ENCODE results near the gene TMCO1.

The TMCO1 gene

GRCh38 chr1:165699577-165699976 lies 69.1 kb downstream of the TMCO1 start:
- H3K4me3 ChIP-seq (replicated peaks in 1 of 2; ENCODE audit: low read depth in 2 of 2, low read length in 2 of 2), result no peak overlapping the region
- DNase-seq (ENCODE audit: low read depth in 2 of 2), result no peak
- no peak for TF ChIP-seq CTCF (IDR thresholded peaks at IDR 0.05; ENCODE audit: low read depth, low read length)

DNA sequence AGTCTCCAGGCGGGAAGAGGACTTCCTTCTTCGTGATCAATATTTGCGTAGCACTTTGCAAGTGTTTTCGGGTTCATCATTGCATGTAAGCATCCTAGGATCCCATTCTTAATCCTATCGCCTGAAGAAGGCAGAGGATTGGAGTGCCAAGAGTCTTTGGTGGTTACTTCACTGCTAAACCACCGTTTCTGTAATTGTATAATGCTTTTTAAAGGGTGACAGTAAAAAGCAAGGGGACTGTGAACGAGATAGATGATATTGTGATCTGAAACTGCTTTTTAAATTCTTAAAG lies 70.0 kb downstream of the TMCO1 start:
- no peak for DNase-seq (ENCODE audit: low read depth in 2 of 2)
- H3K4me3 ChIP-seq (replicated peaks in 1 of 2; ENCODE audit: low read depth in 2 of 2, low read length in 2 of 2), result peak overlapping the region; percentile 89 to 94
- no peak for TF ChIP-seq CTCF (IDR thresholded peaks at IDR 0.05; ENCODE audit: low read depth, low read length)

DNA sequence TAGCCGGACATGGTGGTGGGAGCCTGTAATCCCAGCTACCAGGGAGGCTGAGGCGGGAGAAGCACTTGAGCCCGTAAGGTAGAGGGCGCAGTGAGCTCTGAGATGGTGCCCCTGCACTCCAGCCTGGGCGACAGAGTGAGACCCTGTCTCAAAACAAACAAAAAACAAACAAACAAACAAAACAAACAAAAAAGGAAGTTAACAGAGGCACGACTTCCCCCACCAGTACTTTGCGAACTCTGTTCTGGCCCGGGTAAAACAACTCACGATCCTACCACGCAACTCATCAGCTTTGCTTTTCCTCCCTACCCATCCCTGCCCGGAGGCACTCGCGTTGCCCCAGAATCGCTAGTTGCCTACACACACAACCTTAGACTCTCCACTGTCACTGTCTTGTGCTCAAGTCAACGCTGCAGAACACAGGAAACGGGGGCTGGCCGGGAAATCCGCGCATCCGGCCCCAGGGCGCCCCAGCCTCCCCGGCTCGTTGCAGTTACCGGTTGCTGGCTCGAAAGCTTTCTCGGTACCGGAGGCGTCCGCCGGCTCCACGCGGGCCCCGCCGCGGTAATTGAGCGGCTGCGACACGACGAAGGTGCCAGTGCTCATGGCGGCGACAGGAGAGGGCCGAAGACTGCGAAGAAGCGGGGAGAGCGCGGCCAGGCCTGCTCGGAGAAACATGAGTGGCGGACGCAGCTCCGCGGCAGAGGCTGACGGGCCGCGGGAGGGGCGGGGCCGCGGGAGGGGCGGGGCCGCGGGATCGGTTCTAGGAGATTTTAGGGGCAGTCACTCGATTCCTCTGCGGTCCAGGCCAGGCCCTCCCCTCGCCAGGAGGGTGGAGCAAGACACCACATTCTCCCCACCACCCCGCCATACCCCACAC lies 70.5 kb downstream of the TMCO1 start, which contains the start of gene ALDH9A1:
TSS of gene ALDH9A1 (minus strand) at position 682 of the 880 bp plus-strand sequence. CDS start at position 678, 4 bp downstream.
- DNase-seq (ENCODE audit: low read depth in 2 of 2), result peak; percentile 84 to 89
- peak within 1 kb of the TSS; percentile 89 to 94 for H3K4me3 ChIP-seq (replicated peaks in 1 of 2; ENCODE audit: low read depth in 2 of 2, low read length in 2 of 2)
- TF ChIP-seq CTCF (IDR thresholded peaks at IDR 0.05; ENCODE audit: low read depth, low read length), result peak; percentile 28

- H3K4me3 ChIP-seq (replicated peaks in 1 of 2; ENCODE audit: low read depth in 2 of 2, low read length in 2 of 2), result peak overlapping the region; percentile 89 to 94
- TF ChIP-seq CTCF (IDR thresholded peaks at IDR 0.05; ENCODE audit: low read depth, low read length), result no peak
- DNase-seq (ENCODE audit: low read depth in 2 of 2), result peak; percentile 10 to 29
These were observed 71.2 kb downstream of the TMCO1 start for GRCh38 chr1:165697491-165697880.

DNA sequence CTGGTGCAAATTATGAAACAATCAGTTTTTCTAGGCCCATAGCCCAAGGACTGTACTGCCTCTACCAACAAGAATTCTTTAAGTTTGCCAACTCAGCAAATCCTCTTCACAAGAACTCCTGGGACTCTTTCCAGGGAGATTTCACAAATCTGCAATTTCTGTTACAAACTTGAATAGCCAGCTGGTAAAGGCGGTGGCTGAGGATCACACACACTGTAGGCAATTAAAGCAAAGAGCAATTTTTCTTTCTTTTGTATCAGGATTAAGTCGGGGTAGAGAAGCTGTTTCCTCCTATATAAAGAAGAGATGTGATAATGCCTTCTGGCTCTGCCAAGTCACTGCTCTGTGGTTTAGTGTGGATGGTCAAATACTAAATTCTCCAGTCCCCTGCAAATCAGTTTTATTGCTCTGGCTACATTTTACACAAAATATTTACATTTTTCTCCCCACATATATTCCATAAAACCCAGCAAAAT lies 72.0 kb downstream of the TMCO1 start:
- TF ChIP-seq CTCF (IDR thresholded peaks at IDR 0.05; ENCODE audit: low read depth, low read length), result no peak
- H3K4me3 ChIP-seq (replicated peaks in 1 of 2; ENCODE audit: low read depth in 2 of 2, low read length in 2 of 2), result peak overlapping the region; percentile 89 to 94
- DNase-seq (ENCODE audit: low read depth in 2 of 2), result peak; percentile 95 to 97

GRCh38 chr1:165695031-165695430 lies 73.6 kb downstream of the TMCO1 start:
- peak in 1 of 2 donors; percentile 8 for DNase-seq (ENCODE audit: low read depth in 2 of 2)
- TF ChIP-seq CTCF (IDR thresholded peaks at IDR 0.05; ENCODE audit: low read depth, low read length), result no peak
- H3K4me3 ChIP-seq (replicated peaks in 1 of 2; ENCODE audit: low read depth in 2 of 2, low read length in 2 of 2), result no peak overlapping the region

Measured in cardiac fibroblast (primary cell).